ENCODE data around the gene SIDT1.

DNA sequence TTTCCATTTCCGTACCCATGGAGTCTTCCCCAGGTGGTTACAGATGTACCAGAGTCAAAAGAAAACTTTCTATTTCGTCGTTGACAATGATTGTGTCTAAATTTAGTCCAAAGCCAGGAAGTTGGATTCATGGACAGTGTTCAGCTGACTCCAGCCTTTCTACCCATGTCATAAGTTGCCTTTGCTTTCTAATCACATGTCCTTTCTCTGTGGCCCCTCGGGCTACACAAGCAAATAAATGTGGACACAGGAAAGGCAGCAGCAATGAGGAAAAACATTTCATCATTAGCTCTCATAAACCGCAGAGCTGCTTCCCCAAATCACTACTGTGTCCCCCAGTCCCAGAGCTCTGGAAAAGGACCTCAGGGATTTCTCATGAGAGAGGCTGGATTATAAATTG is 82.0 kb downstream of the SIDT1 start:
- TF ChIP-seq TAF1 (IDR thresholded peaks at IDR 0.05; ENCODE audit: borderline replicate concordance, low read depth, low read length) (no peak), POLR2A (IDR thresholded peaks at IDR 0.05; ENCODE audit: low read depth, low read length) (no peak)
